GM12878 (cell line): ENCODE results near the gene PAGE2.

Experiments used
- CHD4 ChIP-seq: fragments of 200-600 bp; sonication (generic); IDR thresholded peaks from 2 replicates; pipeline ENCODE4 v1.6.1; 2016; ENCODE audit warnings: mild to moderate bottlenecking
- CREB1 ChIP-seq: IDR thresholded peaks from 2 replicates; pipeline ENCODE4 v1.6.1; 2012; ENCODE audit warnings: low read depth, mild to moderate bottlenecking, inconsistent platforms
- CTCF ChIP-seq, 3 experiments: IDR thresholded peaks in 2 of 3; conservative IDR thresholded peaks in 1 of 3; 2 replicates each; pipeline ENCODE4 v1.5.1; 2011; ENCODE audit warnings: low read depth in 3 of 3, low read length in 3 of 3, mild to moderate bottlenecking in 3 of 3, control low read depth in 2 of 3, moderate library complexity in 2 of 3, inconsistent platforms in 1 of 3, mixed read lengths in 1 of 3; ENCODE audit not compliant: control insufficient read depth in 2 of 3, insufficient read depth in 1 of 3; ENCODE audit errors: extremely low read depth in 1 of 3
- EZH2 ChIP-seq: IDR thresholded peaks from 2 replicates; pipeline ENCODE4 v1.6.1; 2012; ENCODE audit warnings: low read depth, mild to moderate bottlenecking, control low read depth, inconsistent platforms, low read length, borderline replicate concordance; ENCODE audit not compliant: control insufficient read depth
- FOXM1 ChIP-seq: IDR thresholded peaks from 2 replicates; pipeline ENCODE4 v1.6.1; 2012; ENCODE audit warnings: low read depth, mild to moderate bottlenecking, inconsistent platforms, low read length, moderate library complexity
- HDAC6 ChIP-seq: fragments of 200-600 bp; sonication (generic); IDR thresholded peaks from one replicate; pipeline ENCODE4 v1.8.0; 2017; ENCODE audit warnings: antibody characterized with exemption; ENCODE audit not compliant: unreplicated experiment
- POLR2AphosphoS5 ChIP-seq: IDR thresholded peaks from 2 replicates; pipeline ENCODE4 v1.6.1; 2011; ENCODE audit warnings: mild to moderate bottlenecking, low read length, inconsistent platforms
- RAD21 ChIP-seq: IDR thresholded peaks from 2 replicates; pipeline ENCODE4 v1.6.1; 2011; ENCODE audit warnings: mild to moderate bottlenecking, low read depth, low read length, moderate library complexity; ENCODE audit not compliant: insufficient read depth
- RCOR1 ChIP-seq: conservative IDR thresholded peaks from 2 replicates; pipeline ENCODE4 v1.6.1; 2012; ENCODE audit warnings: low read depth, low read length, improper control_type of control experiment
- TAF1 ChIP-seq: IDR thresholded peaks from 2 replicates; pipeline ENCODE4 v1.6.1; 2011; ENCODE audit warnings: mild to moderate bottlenecking, low read depth, low read length, borderline replicate concordance
- ZNF384 ChIP-seq: IDR thresholded peaks from 2 replicates; pipeline ENCODE4 v1.6.1; 2012; ENCODE audit warnings: low read depth, mild to moderate bottlenecking, low read length, improper control_type of control experiment, borderline replicate concordance
- TF ChIP-seq, protein P1 (sequence below): IDR thresholded peaks from 2 replicates; pipeline ENCODE4 v1.6.1; 2011; ENCODE audit warnings: mild to moderate bottlenecking, low read depth, low read length, moderate library complexity; ENCODE audit not compliant: insufficient replicate concordance
- TF ChIP-seq, protein P2 (sequence below): IDR thresholded peaks from 2 replicates; pipeline ENCODE4 v1.6.1; 2011; ENCODE audit warnings: low read depth, low read length, improper control_type of control experiment, borderline replicate concordance

GRCh38 chrX:55098691-55099090, 9.9 kb downstream of the PAGE2 start:
- no peak for TF ChIP-seq RAD21
- TF ChIP-seq RCOR1 = no peak
- TF ChIP-seq, protein P1, sequence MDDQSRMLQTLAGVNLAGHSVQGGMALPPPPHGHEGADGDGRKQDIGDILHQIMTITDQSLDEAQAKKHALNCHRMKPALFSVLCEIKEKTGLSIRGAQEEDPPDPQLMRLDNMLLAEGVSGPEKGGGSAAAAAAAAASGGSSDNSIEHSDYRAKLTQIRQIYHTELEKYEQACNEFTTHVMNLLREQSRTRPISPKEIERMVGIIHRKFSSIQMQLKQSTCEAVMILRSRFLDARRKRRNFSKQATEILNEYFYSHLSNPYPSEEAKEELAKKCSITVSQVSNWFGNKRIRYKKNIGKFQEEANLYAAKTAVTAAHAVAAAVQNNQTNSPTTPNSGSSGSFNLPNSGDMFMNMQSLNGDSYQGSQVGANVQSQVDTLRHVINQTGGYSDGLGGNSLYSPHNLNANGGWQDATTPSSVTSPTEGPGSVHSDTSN = no peak
- TF ChIP-seq CREB1 = no peak
- TF ChIP-seq HDAC6 = no peak
- TF ChIP-seq ZNF384 = no peak
- TF ChIP-seq CTCF (IDR thresholded peaks at IDR 0.05 in 2 of 3, conservative IDR thresholded peaks at IDR 0.05 in 1 of 3; ENCODE audit: control insufficient read depth in 2 of 3, extremely low read depth in 1 of 3, insufficient read depth in 1 of 3, low read depth in 3 of 3, low read length in 3 of 3) = no peak
- TF ChIP-seq POLR2AphosphoS5 = no peak
- no peak for TF ChIP-seq TAF1
- no peak for TF ChIP-seq FOXM1
- TF ChIP-seq EZH2 = no peak
- TF ChIP-seq, protein P2, sequence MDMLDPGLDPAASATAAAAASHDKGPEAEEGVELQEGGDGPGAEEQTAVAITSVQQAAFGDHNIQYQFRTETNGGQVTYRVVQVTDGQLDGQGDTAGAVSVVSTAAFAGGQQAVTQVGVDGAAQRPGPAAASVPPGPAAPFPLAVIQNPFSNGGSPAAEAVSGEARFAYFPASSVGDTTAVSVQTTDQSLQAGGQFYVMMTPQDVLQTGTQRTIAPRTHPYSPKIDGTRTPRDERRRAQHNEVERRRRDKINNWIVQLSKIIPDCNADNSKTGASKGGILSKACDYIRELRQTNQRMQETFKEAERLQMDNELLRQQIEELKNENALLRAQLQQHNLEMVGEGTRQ = no peak
- no peak for TF ChIP-seq CHD4
